Stomach (tissue), 9 donors: ENCODE results near the gene TTC38. TPM values are rescaled to one million over a fixed set of nuclear protein-coding genes. Genes with fewer than 3 reads are reported as not detected.

Experiments
- DNase-seq, 2 donors: peaks; one replicate each; pipeline versions ENCODE4 v3.0.0 to v3.0.0-alpha.2; 2013 to 2019
- H3K27ac ChIP-seq, 5 donors: fragments of 200-600 bp in 4 of 5; sonication (generic) in 4 of 5; one replicate each; pipeline ENCODE4 v1.5.1; 2013 to 2019; ENCODE audit warnings: mild to moderate bottlenecking in 1 of 5, moderate library complexity in 1 of 5
- H3K27me3 ChIP-seq, 3 donors: fragments of 200-600 bp; sonication (generic); one replicate each; pipeline ENCODE4 v1.5.1; 2017 to 2019; ENCODE audit warnings: mixed run types in 1 of 3
- H3K36me3 ChIP-seq, 4 donors: fragments of 200-600 bp; sonication (generic); 1 replicate in 3 of 4; 2 replicates in 1 of 4; pipeline ENCODE4 v1.5.1; 2016 to 2019
- H3K4me1 ChIP-seq, 4 donors: fragments of 200-600 bp; sonication (generic); one replicate each; pipeline ENCODE4 v1.5.1; 2016 to 2019
- H3K4me3 ChIP-seq, 4 donors: fragments of 200-600 bp; sonication (generic) in 3 of 4; one replicate each; pipeline ENCODE4 v1.5.1; 2016 to 2019; ENCODE audit warnings: mild to moderate bottlenecking in 1 of 4
- H3K9me3 ChIP-seq, 4 donors: fragments of 200-600 bp; sonication (generic); one replicate each; pipeline ENCODE4 v1.5.1; 2016 to 2019
- CTCF ChIP-seq, 7 experiments: fragments of 450-650 bp in 4 of 7; fragments of 200-600 bp in 3 of 7; sonication (generic) in 3 of 7; IDR thresholded peaks; one replicate each; pipeline ENCODE4 v1.5.1; 2016 to 2019; ENCODE audit warnings: antibody characterized with exemption in 7 of 7, control low read depth in 2 of 7, mild to moderate bottlenecking in 1 of 7
- EP300 ChIP-seq: sonication (generic); formaldehyde crosslinking; IDR thresholded peaks from one replicate; pipeline ENCODE4 v1.6.1; 2017; ENCODE audit warnings: antibody characterized with exemption
- POLR2A ChIP-seq, 4 donors: fragments of 450-650 bp; IDR thresholded peaks; one replicate each; pipeline ENCODE4 v1.6.1; 2016; ENCODE audit warnings: antibody characterized with exemption in 4 of 4, control low read depth in 2 of 4, mild to moderate bottlenecking in 1 of 4, moderate library complexity in 1 of 4
- POLR2AphosphoS5 ChIP-seq, 3 donors: sonication (generic); formaldehyde crosslinking; IDR thresholded peaks; one replicate each; pipeline ENCODE4 v1.6.1; 2016; ENCODE audit warnings: antibody characterized with exemption in 3 of 3
- WGBS, 5 donors: extraction: QIAGEN DNeasy Blood & Tissue Kit in 3 of 5; methylation state at CpG; one replicate each; pipeline versions ENCODE4 v1.1.5 to v1.1.7; 2013 to 2018; 5-methylcytosine and 5-hydroxymethylcytosine counted together
- intact Hi-C: fragments of 100-400 bp; cut with DNase I; formaldehyde crosslinking; loops from one replicate; pipeline ENCODE4 v1.15.1; 2023; ENCODE audit warnings: low total_unique reads
- polyA plus RNA-seq, 3 donors: library from polyadenylated mRNA; stranded (reverse); fragments of 200-250 nt; gene quantifications; one replicate each; pipeline ENCODE4 v1.2.3, GENCODE V29; 2013
- total RNA-seq, 5 donors: library from RNA; depleted of rRNA; stranded (reverse); fragments of >200 nt; gene quantifications; one replicate each; pipeline versions ENCODE4 v1.1.0 to v1.2.3, GENCODE V29; 2014 to 2016
- donor health status: healthy with polysubstance abuse.
- donor health status: Bipolar disorder and iron deficiency.
- donor health status: healthy.

Gene TTC38
- total and polyA plus RNA-seq, 8 donors: 20.0 to 411 (median 38.4) TPM

GRCh38 chr22:46251816-46252380 lies 15.9 kb upstream of the TTC38 start:
- H3K27ac ChIP-seq: no peak overlapping the region
- intact Hi-C loops: no loop called here
- H3K9me3 ChIP-seq: no peaks in the 10 kb centered on the region
- no peaks in the 10 kb centered on the region for H3K27me3 ChIP-seq
- peaks cover 6 to 35% (median 23%) of the 10 kb centered on the region in 4 donors for H3K4me1 ChIP-seq
- H3K4me3 ChIP-seq: no peak overlapping the region
- peaks cover 0 to 2% (median under 1%) of the 10 kb centered on the region in 4 donors for H3K36me3 ChIP-seq
- WGBS, 5 donors: 84 to 93% (median 90%) methylated on average over 9 of the region's 9 CpGs
- no peak for DNase-seq
- no peak for TF ChIP-seq POLR2A (IDR thresholded peaks at IDR 0.05)
- no peak for TF ChIP-seq CTCF (IDR thresholded peaks at IDR 0.05)
- TF ChIP-seq POLR2AphosphoS5 (IDR thresholded peaks at IDR 0.05): no peak
- no peak for TF ChIP-seq EP300

GRCh38 chr22:46256358-46256958 lies 11.3 kb upstream of the TTC38 start:
- no peaks in the 10 kb centered on the region for H3K27me3 ChIP-seq
- WGBS, 5 donors: 54 to 84% (median 76%) methylated on average over 8 of the region's 8 CpGs
- no peak overlapping the region for H3K4me3 ChIP-seq
- H3K27ac ChIP-seq: no peak overlapping the region
- H3K36me3 ChIP-seq: no peaks in the 10 kb centered on the region
- H3K4me1 ChIP-seq: peaks cover 0 to 5% (median 1%) of the 10 kb centered on the region in 4 donors
- intact Hi-C loops: no loop called here
- no peak for TF ChIP-seq POLR2A (IDR thresholded peaks at IDR 0.05)
- no peak for TF ChIP-seq EP300
- no peak for TF ChIP-seq POLR2AphosphoS5 (IDR thresholded peaks at IDR 0.05)
- TF ChIP-seq CTCF (IDR thresholded peaks at IDR 0.05): no peak
- H3K9me3 ChIP-seq: no peaks in the 10 kb centered on the region
- DNase-seq: no peak

- Histone ChIP-seq H3K27ac (no peak overlapping the region), H3K9me3 (no peaks in the 10 kb centered on the region), H3K4me1 (peaks cover 4 to 16% (median 9%) of the 10 kb centered on the region in 4 donors), H3K4me3 (no peak overlapping the region), H3K27me3 (peaks cover 0 to 7% (median 0%) of the 10 kb centered on the region in 3 donors), H3K36me3 (no peaks in the 10 kb centered on the region)
- no peak for DNase-seq
- intact Hi-C loops: no loop called here
- TF ChIP-seq CTCF (IDR thresholded peaks at IDR 0.05) (no peak), POLR2A (IDR thresholded peaks at IDR 0.05) (no peak), EP300 (no peak), POLR2AphosphoS5 (IDR thresholded peaks at IDR 0.05) (no peak)
- WGBS, 5 donors: 76 to 82% (median 81%) methylated on average over 12 of the region's 12 CpGs
Measured at GRCh38 chr22:46259374-46259773, 8.4 kb upstream of the TTC38 start.

- no peaks in the 10 kb centered on the region for H3K36me3 ChIP-seq
- no peak overlapping the region for H3K27ac ChIP-seq
- peaks cover 4 to 17% (median 11%) of the 10 kb centered on the region in 4 donors for H3K4me1 ChIP-seq
- peaks cover 0 to 7% (median 0%) of the 10 kb centered on the region in 3 donors for H3K27me3 ChIP-seq
- TF ChIP-seq POLR2AphosphoS5 (IDR thresholded peaks at IDR 0.05) (no peak), CTCF (IDR thresholded peaks at IDR 0.05) (no peak), EP300 (no peak), POLR2A (IDR thresholded peaks at IDR 0.05) (no peak)
- intact Hi-C loops: no loop called here
- 77 to 81% (median 78%) methylated on average over 5 to 6 of the region's 6 CpGs for WGBS, 5 donors
- no peak for DNase-seq
- H3K4me3 ChIP-seq: no peak overlapping the region
- H3K9me3 ChIP-seq: no peaks in the 10 kb centered on the region
Measured at GRCh38 chr22:46260038-46260437, 7.8 kb upstream of the TTC38 start.
